ENCODE results near the gene TMIGD1. TPM values are rescaled to one million over a fixed set of nuclear protein-coding genes. Genes with fewer than 3 reads are reported as not detected.

The TMIGD1 gene
- polyA plus RNA-seq, 1 donor = 43.9 TPM

DNA sequence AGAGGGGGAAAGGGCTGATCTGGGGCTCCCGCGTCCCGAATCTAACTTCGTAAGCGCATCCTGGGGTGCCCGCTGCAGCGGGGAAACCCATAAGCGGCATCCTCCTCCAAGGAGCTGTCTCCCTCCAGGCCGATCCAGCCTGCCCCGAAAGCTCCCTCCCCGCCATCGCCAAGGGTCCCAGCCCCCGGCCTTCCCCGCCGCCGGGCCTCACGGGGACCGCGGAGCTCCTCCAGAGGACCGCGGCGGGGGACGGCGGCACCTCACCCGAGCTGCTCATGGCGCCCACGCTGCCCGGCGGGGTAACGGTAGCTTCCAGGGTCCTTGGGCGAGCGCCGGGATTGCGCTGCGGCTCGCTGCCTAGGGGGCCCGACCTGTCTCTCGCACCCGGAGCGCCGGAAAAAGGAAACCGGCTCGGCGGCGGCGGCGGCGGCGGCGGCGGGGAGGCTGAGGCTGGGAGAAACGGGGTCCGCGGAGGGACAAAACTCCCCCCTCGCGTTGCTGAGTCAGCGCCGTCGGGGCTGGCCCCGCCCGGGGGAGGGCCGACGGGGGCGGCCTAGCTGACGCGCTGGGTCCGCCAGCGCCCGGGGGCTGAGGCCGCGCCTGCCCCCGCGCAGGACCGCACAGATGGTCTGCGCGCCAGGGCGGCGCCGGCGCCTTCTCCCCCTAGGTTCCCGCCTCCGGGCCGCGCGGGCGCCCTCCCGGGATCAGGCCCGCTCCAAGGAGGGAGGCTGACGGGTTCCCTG lies 42.1 kb downstream of the TMIGD1 start, which contains the start of gene BLMH:
Gene BLMH, minus strand, starts transcription at position 402 of the 743 bp plus-strand sequence. Its CDS starts 125 bp downstream, at position 277.
- Histone ChIP-seq H3K4me1 (ENCODE audit: control insufficient read depth, insufficient read depth, low read length) (peaks cover 8% of the 10 kb centered on the region), H3K9me3 (ENCODE audit: control insufficient read depth, low read depth, low read length) (no peaks in the 10 kb centered on the region), H3K27me3 (ENCODE audit: control insufficient read depth, insufficient read depth, low read length) (no peaks in the 10 kb centered on the region), H3K36me3 (ENCODE audit: control insufficient read depth, insufficient read depth, low read length) (peaks cover 13% of the 10 kb centered on the region), H3K27ac (ENCODE audit: low read length) (peak within 1 kb of the TSS; percentile 63), H3K4me3 (ENCODE audit: low read length) (peak within 1 kb of the TSS; percentile 91)
- DNase-seq = peak; percentile 66 to 88
- no CpG with 5 or more reads among the region's 89 CpGs for WGBS (ENCODE audit: insufficient coverage, low lambda C conversion rate)

DNA sequence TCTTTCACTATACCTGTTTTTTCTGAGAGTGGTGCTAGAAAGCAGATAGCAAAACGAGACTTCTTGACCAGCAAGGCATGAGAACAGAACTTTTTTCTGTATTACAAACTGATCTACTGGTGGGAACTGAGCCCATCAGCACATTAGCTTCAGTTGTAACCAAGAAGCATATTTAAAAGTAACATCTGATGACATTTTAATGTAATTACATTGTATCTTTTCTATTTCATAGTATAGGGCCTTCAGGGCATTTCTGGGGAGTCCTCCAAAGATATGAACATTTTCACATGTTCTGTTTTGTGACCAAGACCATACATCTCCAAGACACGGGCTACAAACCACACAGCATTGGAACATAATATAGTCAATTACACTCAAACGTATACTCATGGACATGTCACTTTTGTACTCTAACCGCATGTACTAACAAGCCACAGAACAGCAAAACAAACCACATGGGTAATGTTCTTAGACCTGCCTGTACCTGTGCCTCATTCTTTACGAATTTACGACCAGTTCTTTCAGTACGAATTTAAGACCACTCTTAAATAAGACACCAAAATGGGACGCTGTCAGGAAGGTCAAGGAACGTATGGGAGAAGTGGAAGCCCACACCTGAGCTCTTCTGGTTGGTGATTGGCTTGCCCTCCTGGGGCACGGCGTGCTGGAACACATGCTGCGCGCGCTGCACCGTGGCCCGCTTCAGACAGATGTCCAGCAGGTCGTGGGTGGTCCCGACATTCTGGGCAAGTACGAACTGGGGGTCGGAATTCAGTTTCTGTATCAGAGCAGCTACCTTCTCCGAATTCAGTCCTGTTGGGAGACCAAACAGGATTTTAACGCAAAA lies 42.9 kb downstream of the TMIGD1 start:
- peak; percentile 14 to 67 for DNase-seq
- Histone ChIP-seq H3K36me3 (ENCODE audit: control insufficient read depth, insufficient read depth, low read length) (peaks cover 18% of the 10 kb centered on the region), H3K27ac (ENCODE audit: low read length) (peak overlapping the region; percentile 39), H3K4me1 (ENCODE audit: control insufficient read depth, insufficient read depth, low read length) (peaks cover 8% of the 10 kb centered on the region), H3K27me3 (ENCODE audit: control insufficient read depth, insufficient read depth, low read length) (no peaks in the 10 kb centered on the region), H3K4me3 (ENCODE audit: low read length) (peak overlapping the region; percentile 91), H3K9me3 (ENCODE audit: control insufficient read depth, low read depth, low read length) (no peaks in the 10 kb centered on the region)
- 40% methylated on average over 1 of the region's 22 CpGs for WGBS (ENCODE audit: insufficient coverage, low lambda C conversion rate)

GRCh38 chr17:30290077-30290476 lies 43.8 kb downstream of the TMIGD1 start:
- peaks cover 26% of the 10 kb centered on the region for H3K36me3 ChIP-seq (ENCODE audit: control insufficient read depth, insufficient read depth, low read length)
- no peaks in the 10 kb centered on the region for H3K9me3 ChIP-seq (ENCODE audit: control insufficient read depth, low read depth, low read length)
- H3K4me1 ChIP-seq (ENCODE audit: control insufficient read depth, insufficient read depth, low read length) = peaks cover 8% of the 10 kb centered on the region
- no peak overlapping the region for H3K4me3 ChIP-seq (ENCODE audit: low read length)
- WGBS (ENCODE audit: insufficient coverage, low lambda C conversion rate) = no CpG with 5 or more reads among the region's 2 CpGs
- H3K27ac ChIP-seq (ENCODE audit: low read length) = no peak overlapping the region
- no peaks in the 10 kb centered on the region for H3K27me3 ChIP-seq (ENCODE audit: control insufficient read depth, insufficient read depth, low read length)
- DNase-seq = no peak

GRCh38 chr17:30279156-30279555 lies 54.7 kb downstream of the TMIGD1 start:
- no peak for DNase-seq
- H3K4me3 ChIP-seq (ENCODE audit: low read length) = no peak overlapping the region
- no peaks in the 10 kb centered on the region for H3K4me1 ChIP-seq (ENCODE audit: control insufficient read depth, insufficient read depth, low read length)
- H3K9me3 ChIP-seq (ENCODE audit: control insufficient read depth, low read depth, low read length) = no peaks in the 10 kb centered on the region
- H3K36me3 ChIP-seq (ENCODE audit: control insufficient read depth, insufficient read depth, low read length) = peaks cover 36% of the 10 kb centered on the region
- no peaks in the 10 kb centered on the region for H3K27me3 ChIP-seq (ENCODE audit: control insufficient read depth, insufficient read depth, low read length)
- H3K27ac ChIP-seq (ENCODE audit: low read length) = no peak overlapping the region

DNA sequence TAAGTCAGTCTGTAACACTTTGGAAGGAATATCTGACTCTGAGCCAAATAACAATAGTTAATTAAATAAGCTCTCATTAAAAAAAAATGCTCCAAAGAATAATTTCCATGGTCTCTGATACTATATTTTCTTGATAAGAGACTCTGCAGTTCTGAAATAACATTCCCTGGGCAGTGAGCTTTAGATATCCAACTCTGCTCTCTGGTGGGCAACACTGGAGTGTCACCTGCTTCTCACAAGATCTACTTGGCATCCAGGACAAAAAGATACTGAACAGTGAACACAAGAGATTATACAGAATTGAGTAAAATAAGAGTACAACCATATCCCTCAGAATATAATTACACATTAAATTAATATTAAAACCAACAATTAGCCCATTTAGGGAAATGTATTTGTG lies 55.8 kb downstream of the TMIGD1 start:
- peak; percentile 15 to 24 for DNase-seq
- no peak overlapping the region for H3K4me3 ChIP-seq (ENCODE audit: low read length)
- H3K4me1 ChIP-seq (ENCODE audit: control insufficient read depth, insufficient read depth, low read length) = no peaks in the 10 kb centered on the region
- no peaks in the 10 kb centered on the region for H3K27me3 ChIP-seq (ENCODE audit: control insufficient read depth, insufficient read depth, low read length)
- H3K36me3 ChIP-seq (ENCODE audit: control insufficient read depth, insufficient read depth, low read length) = peaks cover 43% of the 10 kb centered on the region
- no peaks in the 10 kb centered on the region for H3K9me3 ChIP-seq (ENCODE audit: control insufficient read depth, low read depth, low read length)
- H3K27ac ChIP-seq (ENCODE audit: low read length) = no peak overlapping the region

GRCh38 chr17:30275911-30276310 lies 57.9 kb downstream of the TMIGD1 start:
- H3K4me1 ChIP-seq (ENCODE audit: control insufficient read depth, insufficient read depth, low read length) = no peaks in the 10 kb centered on the region
- no peak for DNase-seq
- H3K9me3 ChIP-seq (ENCODE audit: control insufficient read depth, low read depth, low read length) = no peaks in the 10 kb centered on the region
- H3K27ac ChIP-seq (ENCODE audit: low read length) = no peak overlapping the region
- H3K4me3 ChIP-seq (ENCODE audit: low read length) = no peak overlapping the region
- whole genome bisulfite sequencing (ENCODE audit: insufficient coverage, low lambda C conversion rate) = 100% methylated on average over 1 of the region's 2 CpGs
- no peaks in the 10 kb centered on the region for H3K27me3 ChIP-seq (ENCODE audit: control insufficient read depth, insufficient read depth, low read length)
- H3K36me3 ChIP-seq (ENCODE audit: control insufficient read depth, insufficient read depth, low read length) = peaks cover 43% of the 10 kb centered on the region

- Histone ChIP-seq H3K27ac (ENCODE audit: low read length) (no peak overlapping the region), H3K9me3 (ENCODE audit: control insufficient read depth, low read depth, low read length) (no peaks in the 10 kb centered on the region), H3K4me1 (ENCODE audit: control insufficient read depth, insufficient read depth, low read length) (no peaks in the 10 kb centered on the region), H3K36me3 (ENCODE audit: control insufficient read depth, insufficient read depth, low read length) (peaks cover 40% of the 10 kb centered on the region), H3K27me3 (ENCODE audit: control insufficient read depth, insufficient read depth, low read length) (no peaks in the 10 kb centered on the region), H3K4me3 (ENCODE audit: low read length) (no peak overlapping the region)
- WGBS (ENCODE audit: insufficient coverage, low lambda C conversion rate) = no CpG with 5 or more reads among the region's 3 CpGs
- no peak for DNase-seq
Observed at GRCh38 chr17:30274887-30275286, 59.0 kb downstream of the TMIGD1 start.

DNA sequence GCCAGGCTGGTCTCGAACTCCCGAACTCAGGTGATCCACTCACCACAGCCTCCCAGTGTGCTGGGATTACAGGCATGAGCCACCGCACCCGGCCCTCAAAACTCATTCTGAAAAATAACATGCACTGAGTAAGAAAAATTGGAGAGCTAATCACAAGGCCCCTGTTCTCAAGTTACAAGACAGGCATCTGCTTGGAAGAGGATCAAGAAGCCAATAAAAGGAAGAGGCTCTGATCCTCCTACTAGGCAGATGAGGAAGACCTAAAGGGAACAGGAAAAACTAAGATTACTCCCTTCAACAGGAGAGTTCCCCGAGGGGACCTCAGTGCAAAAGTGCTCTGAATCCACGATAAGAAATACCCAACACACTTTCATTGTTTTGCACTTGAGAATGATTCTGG lies 60.5 kb downstream of the TMIGD1 start:
- H3K27ac ChIP-seq (ENCODE audit: low read length) = no peak overlapping the region
- H3K4me1 ChIP-seq (ENCODE audit: control insufficient read depth, insufficient read depth, low read length) = no peaks in the 10 kb centered on the region
- no peak for DNase-seq
- H3K4me3 ChIP-seq (ENCODE audit: low read length) = no peak overlapping the region
- no peaks in the 10 kb centered on the region for H3K27me3 ChIP-seq (ENCODE audit: control insufficient read depth, insufficient read depth, low read length)
- no peaks in the 10 kb centered on the region for H3K9me3 ChIP-seq (ENCODE audit: control insufficient read depth, low read depth, low read length)
- no CpG with 5 or more reads among the region's 6 CpGs for WGBS (ENCODE audit: insufficient coverage, low lambda C conversion rate)
- peaks cover 43% of the 10 kb centered on the region for H3K36me3 ChIP-seq (ENCODE audit: control insufficient read depth, insufficient read depth, low read length)

- DNase-seq = no peak
- WGBS (ENCODE audit: insufficient coverage, low lambda C conversion rate) = 100% methylated on average over 2 of the region's 6 CpGs
- Histone ChIP-seq H3K4me1 (ENCODE audit: control insufficient read depth, insufficient read depth, low read length) (no peaks in the 10 kb centered on the region), H3K36me3 (ENCODE audit: control insufficient read depth, insufficient read depth, low read length) (peaks cover 52% of the 10 kb centered on the region), H3K9me3 (ENCODE audit: control insufficient read depth, low read depth, low read length) (no peaks in the 10 kb centered on the region), H3K27ac (ENCODE audit: low read length) (no peak overlapping the region), H3K27me3 (ENCODE audit: control insufficient read depth, insufficient read depth, low read length) (no peaks in the 10 kb centered on the region), H3K4me3 (ENCODE audit: low read length) (no peak overlapping the region)
Observed at GRCh38 chr17:30271102-30271501, 62.8 kb downstream of the TMIGD1 start.

- 100% methylated on average over 1 of the region's 2 CpGs for WGBS (ENCODE audit: insufficient coverage, low lambda C conversion rate)
- Histone ChIP-seq H3K27me3 (ENCODE audit: control insufficient read depth, insufficient read depth, low read length) (no peaks in the 10 kb centered on the region), H3K4me1 (ENCODE audit: control insufficient read depth, insufficient read depth, low read length) (no peaks in the 10 kb centered on the region), H3K36me3 (ENCODE audit: control insufficient read depth, insufficient read depth, low read length) (peaks cover 57% of the 10 kb centered on the region), H3K9me3 (ENCODE audit: control insufficient read depth, low read depth, low read length) (no peaks in the 10 kb centered on the region), H3K4me3 (ENCODE audit: low read length) (no peak overlapping the region), H3K27ac (ENCODE audit: low read length) (no peak overlapping the region)
- DNase-seq = no peak
Observed at GRCh38 chr17:30267625-30268024, 66.2 kb downstream of the TMIGD1 start.

Data from large intestine (tissue), 3 donors.